Bronchial epithelial cell (primary cell): ENCODE results near the gene ZNF148. TPM values are rescaled to one million over a fixed set of nuclear protein-coding genes. Genes with fewer than 3 reads are reported as not detected.
A peak's percentile ranks its signal among the peaks of the same experiment; 100 is the strongest.

ENCODE experiments used
- DNase-seq: peaks from one replicate; pipeline ENCODE4 v3.0.0-alpha.2; 2010; ENCODE audit warnings: low read depth
- FAIRE-seq: peaks from 2 replicates; lab custom pipeline; 2011; peaks lifted over from hg19 to GRCh38; lab: Jason Lieb, UNC
- H3K27me3 ChIP-seq: 2 replicates; pipeline ENCODE4 v1.5.1; 2011; ENCODE audit warnings: low read length; ENCODE audit not compliant: control insufficient read depth, insufficient read depth
- H3K36me3 ChIP-seq: 2 replicates; pipeline ENCODE4 v1.5.1; 2011; ENCODE audit warnings: low read length; ENCODE audit not compliant: control insufficient read depth, insufficient read depth
- H3K4me3 ChIP-seq: 2 replicates; pipeline ENCODE4 v1.5.1; 2011; ENCODE audit warnings: mild to moderate bottlenecking, low read depth, low read length, control low read depth
- CTCF ChIP-seq: IDR thresholded peaks from 2 replicates; pipeline ENCODE4 v1.5.1; 2011; ENCODE audit warnings: mild to moderate bottlenecking, moderate library complexity, low read length, control low read depth, inconsistent platforms; ENCODE audit not compliant: insufficient read depth, severe bottlenecking
- total RNA-seq: library from RNA; depleted of rRNA; stranded (reverse); fragments of >200 nt; gene quantifications from 2 replicates; pipeline ENCODE4 v1.2.1, GENCODE V29; 2014

Gene ZNF148
- total RNA-seq, 1 donor from 2014 or later: 26.1 TPM

- FAIRE-seq: no peak
- TF ChIP-seq CTCF: no peak
- Histone ChIP-seq H3K36me3 (no peaks in the 10 kb centered on the region), H3K27me3 (no peaks in the 10 kb centered on the region), H3K4me3 (no peak overlapping the region)
- no peak for DNase-seq
Measured at GRCh38 chr3:125337506-125337905, 37.6 kb downstream of the ZNF148 start.

- TF ChIP-seq CTCF: no peak
- FAIRE-seq (no peak), DNase-seq (no peak)
- no peaks in the 10 kb centered on the region for H3K27me3 ChIP-seq
- no peak overlapping the region for H3K4me3 ChIP-seq
- peaks cover 2% of the 10 kb centered on the region for H3K36me3 ChIP-seq
Measured at GRCh38 chr3:125334675-125335560, 40.2 kb downstream of the ZNF148 start.

- Histone ChIP-seq H3K27me3 (no peaks in the 10 kb centered on the region), H3K36me3 (peaks cover 2% of the 10 kb centered on the region), H3K4me3 (no peak overlapping the region)
- no peak for DNase-seq
- TF ChIP-seq CTCF: no peak
- FAIRE-seq: no peak
Measured at GRCh38 chr3:125332504-125332903, 42.6 kb downstream of the ZNF148 start.

GRCh38 chr3:125331243-125331642 lies 43.9 kb downstream of the ZNF148 start:
- H3K36me3 ChIP-seq: peaks cover 2% of the 10 kb centered on the region
- H3K4me3 ChIP-seq: no peak overlapping the region
- no peaks in the 10 kb centered on the region for H3K27me3 ChIP-seq
- DNase-seq (peak; percentile 64), FAIRE-seq (no peak)
- no peak for TF ChIP-seq CTCF

- H3K36me3 ChIP-seq: peaks cover 2% of the 10 kb centered on the region
- FAIRE-seq (no peak), DNase-seq (no peak)
- no peak for TF ChIP-seq CTCF
- no peak overlapping the region for H3K4me3 ChIP-seq
- H3K27me3 ChIP-seq: no peaks in the 10 kb centered on the region
Measured at GRCh38 chr3:125326957-125327356, 48.2 kb downstream of the ZNF148 start.
